Nephron (organoid): Measurements from ENCODE around the gene BIRC7.
"Not testable (repeated sequence)": the region's sequence is repeated elsewhere in the genome, so short reads cannot be mapped to it uniquely, and the experiment has no call there.

ENCODE experiments used
- H3K27ac Mint-ChIP-seq, 3 experiments: 2 replicates each; pipeline ENCODE4 v1.8.0; 2020; ENCODE audit warnings: mixed read lengths in 3 of 3, mild to moderate bottlenecking in 2 of 3, moderate library complexity in 1 of 3
- H3K27me3 Mint-ChIP-seq: 2 replicates; pipeline ENCODE4 v1.8.0; 2021; ENCODE audit warnings: low read depth, mild to moderate bottlenecking, moderate library complexity, mixed read lengths
- H3K36me3 Mint-ChIP-seq: 2 replicates; pipeline ENCODE4 v1.8.0; 2020; ENCODE audit warnings: low read depth, mixed read lengths
- H3K4me1 Mint-ChIP-seq: 2 replicates; pipeline ENCODE4 v1.8.0; 2020; ENCODE audit warnings: mixed read lengths
- H3K4me3 Mint-ChIP-seq, 3 experiments: 2 replicates each; pipeline ENCODE4 v1.8.0; 2020; ENCODE audit warnings: mild to moderate bottlenecking in 3 of 3, mixed read lengths in 3 of 3, moderate library complexity in 2 of 3
- H3K9me3 Mint-ChIP-seq: 2 replicates; pipeline ENCODE4 v1.8.0; 2020; ENCODE audit warnings: mixed read lengths
- TF ChIP-seq, protein P1 (sequence below), 3 experiments: fragments of 200-600 bp; sonication (generic); IDR thresholded peaks; one replicate each; pipeline ENCODE4 v1.5.0; 2021; ENCODE audit warnings: antibody characterized with exemption in 3 of 3; ENCODE audit not compliant: unreplicated experiment in 3 of 3

BIRC7 gene

GRCh38 chr20:63219866-63220521 lies 15.7 kb upstream of the BIRC7 start:
- H3K4me1 Mint-ChIP-seq: peaks cover 20% of the 10 kb centered on the region
- TF ChIP-seq, protein P1, sequence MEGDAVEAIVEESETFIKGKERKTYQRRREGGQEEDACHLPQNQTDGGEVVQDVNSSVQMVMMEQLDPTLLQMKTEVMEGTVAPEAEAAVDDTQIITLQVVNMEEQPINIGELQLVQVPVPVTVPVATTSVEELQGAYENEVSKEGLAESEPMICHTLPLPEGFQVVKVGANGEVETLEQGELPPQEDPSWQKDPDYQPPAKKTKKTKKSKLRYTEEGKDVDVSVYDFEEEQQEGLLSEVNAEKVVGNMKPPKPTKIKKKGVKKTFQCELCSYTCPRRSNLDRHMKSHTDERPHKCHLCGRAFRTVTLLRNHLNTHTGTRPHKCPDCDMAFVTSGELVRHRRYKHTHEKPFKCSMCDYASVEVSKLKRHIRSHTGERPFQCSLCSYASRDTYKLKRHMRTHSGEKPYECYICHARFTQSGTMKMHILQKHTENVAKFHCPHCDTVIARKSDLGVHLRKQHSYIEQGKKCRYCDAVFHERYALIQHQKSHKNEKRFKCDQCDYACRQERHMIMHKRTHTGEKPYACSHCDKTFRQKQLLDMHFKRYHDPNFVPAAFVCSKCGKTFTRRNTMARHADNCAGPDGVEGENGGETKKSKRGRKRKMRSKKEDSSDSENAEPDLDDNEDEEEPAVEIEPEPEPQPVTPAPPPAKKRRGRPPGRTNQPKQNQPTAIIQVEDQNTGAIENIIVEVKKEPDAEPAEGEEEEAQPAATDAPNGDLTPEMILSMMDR (IDR thresholded peaks at IDR 0.05; ENCODE audit: unreplicated experiment in 3 of 3): no peak
- H3K27ac Mint-ChIP-seq: peak overlapping the region in 1 of 3 experiments; percentile 3
- H3K4me3 Mint-ChIP-seq: peak overlapping the region; percentile 8 to 38 (median 35)
- H3K36me3 Mint-ChIP-seq: peaks cover under 1% of the 10 kb centered on the region
- H3K9me3 Mint-ChIP-seq: no peaks in the 10 kb centered on the region
- H3K27me3 Mint-ChIP-seq: peaks cover 29% of the 10 kb centered on the region

GRCh38 chr20:63220696-63221399 lies 14.9 kb upstream of the BIRC7 start:
- H3K4me3 Mint-ChIP-seq: peak overlapping the region; percentile 8 to 38 (median 35)
- TF ChIP-seq, protein P1 (IDR thresholded peaks at IDR 0.05; ENCODE audit: unreplicated experiment in 3 of 3): no peak
- H3K9me3 Mint-ChIP-seq: no peaks in the 10 kb centered on the region
- H3K27me3 Mint-ChIP-seq: peaks cover 29% of the 10 kb centered on the region
- H3K27ac Mint-ChIP-seq: no peak overlapping the region
- peaks cover 19% of the 10 kb centered on the region for H3K4me1 Mint-ChIP-seq
- H3K36me3 Mint-ChIP-seq: no peaks in the 10 kb centered on the region

GRCh38 chr20:63221400-63222053 lies 14.2 kb upstream of the BIRC7 start:
- not testable (repeated sequence) for H3K36me3 Mint-ChIP-seq, H3K4me3 Mint-ChIP-seq, H3K9me3 Mint-ChIP-seq, H3K27ac Mint-ChIP-seq
- Mint-ChIP-seq H3K4me1 (peaks cover 19% of the 10 kb centered on the region), H3K27me3 (peaks cover 29% of the 10 kb centered on the region)

DNA sequence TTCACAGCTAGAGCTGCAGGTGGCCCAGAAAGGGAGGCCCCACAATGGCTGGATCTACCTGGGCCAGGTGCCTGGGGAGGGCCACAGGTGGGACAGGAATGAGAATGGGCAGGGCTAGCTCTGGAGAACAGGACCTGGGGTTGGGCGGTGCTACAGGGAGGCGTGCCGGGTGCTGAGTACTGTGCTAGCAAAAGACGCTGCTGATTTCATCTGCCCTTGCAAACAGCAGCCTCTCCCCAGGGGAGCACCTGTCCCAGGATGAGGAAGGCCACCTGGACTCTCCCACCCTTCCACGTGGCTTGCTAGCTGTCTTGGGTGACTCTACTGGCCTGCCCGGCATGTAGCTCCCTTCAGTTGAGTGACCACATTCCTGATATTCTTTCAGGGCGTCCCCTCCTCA lies 13.2 kb upstream of the BIRC7 start:
- Mint-ChIP-seq H3K4me1 (peaks cover 24% of the 10 kb centered on the region), H3K4me3 (no peak overlapping the region), H3K27ac (no peak overlapping the region), H3K27me3 (peaks cover 29% of the 10 kb centered on the region), H3K9me3 (no peaks in the 10 kb centered on the region), H3K36me3 (no peaks in the 10 kb centered on the region)
- TF ChIP-seq, protein P1 (IDR thresholded peaks at IDR 0.05; ENCODE audit: unreplicated experiment in 3 of 3): no peak

DNA sequence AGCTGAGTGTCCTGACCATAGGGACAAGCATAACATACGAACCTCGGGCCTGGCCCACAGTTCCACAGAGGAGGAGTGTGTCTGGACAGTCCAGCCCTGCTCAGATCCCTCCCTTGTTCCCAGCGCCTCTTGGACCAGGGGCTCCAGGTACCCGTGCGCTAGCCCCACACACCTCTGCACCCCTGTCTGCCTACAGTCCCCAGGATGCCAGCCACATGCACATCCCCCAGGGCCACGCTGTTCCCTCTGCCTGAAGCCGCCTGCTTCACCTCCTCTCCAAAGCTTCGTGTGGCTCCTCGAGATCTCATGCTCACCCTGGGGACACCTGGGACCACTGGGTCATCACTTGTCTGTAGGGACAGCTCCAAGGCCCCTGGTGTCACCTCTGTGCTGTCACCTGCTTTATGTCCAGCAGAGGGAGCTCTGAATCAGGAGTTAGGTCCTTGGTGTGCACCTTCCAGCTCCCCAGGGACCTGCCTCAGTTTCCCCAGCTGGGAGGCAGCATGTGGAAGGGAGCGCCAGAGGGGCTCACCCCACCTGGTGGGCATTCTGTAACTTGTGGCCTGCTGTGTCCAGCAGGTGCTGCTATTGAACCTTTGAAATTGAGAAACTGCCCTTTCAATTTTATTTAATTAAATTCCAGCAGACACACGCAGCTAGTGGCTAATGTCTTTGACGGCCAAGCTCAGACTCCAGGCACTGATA lies 12.4 kb upstream of the BIRC7 start:
- Mint-ChIP-seq H3K9me3 (no peaks in the 10 kb centered on the region), H3K27me3 (peaks cover 29% of the 10 kb centered on the region), H3K4me1 (peaks cover 24% of the 10 kb centered on the region), H3K27ac (no peak overlapping the region), H3K36me3 (no peaks in the 10 kb centered on the region), H3K4me3 (no peak overlapping the region)
- TF ChIP-seq, protein P1 (IDR thresholded peaks at IDR 0.05; ENCODE audit: unreplicated experiment in 3 of 3): peak; percentile 76 to 84 (median 78)

DNA sequence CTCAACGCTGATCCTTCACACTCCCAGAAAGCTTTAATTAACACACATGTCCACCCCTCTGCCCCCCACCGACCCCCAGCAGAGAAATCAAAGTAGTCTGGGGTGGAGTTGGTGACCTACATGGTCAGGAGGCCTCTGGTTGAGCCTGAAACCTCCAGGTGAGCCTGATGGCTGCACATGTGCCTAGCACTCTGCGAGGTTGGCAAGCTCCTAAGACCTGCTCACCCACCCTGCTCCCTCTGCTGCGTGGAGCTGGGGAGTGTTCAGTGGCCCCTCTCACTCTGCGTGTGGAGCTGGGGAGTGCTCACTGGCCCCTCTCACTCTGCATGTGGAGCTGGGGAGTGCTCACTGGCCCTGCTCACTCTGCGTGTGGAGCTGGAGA lies 11.9 kb upstream of the BIRC7 start:
- H3K27me3 Mint-ChIP-seq: peaks cover 29% of the 10 kb centered on the region
- no peaks in the 10 kb centered on the region for H3K9me3 Mint-ChIP-seq
- H3K36me3 Mint-ChIP-seq: no peaks in the 10 kb centered on the region
- TF ChIP-seq, protein P1 (IDR thresholded peaks at IDR 0.05; ENCODE audit: unreplicated experiment in 3 of 3): no peak
- H3K4me1 Mint-ChIP-seq: peaks cover 24% of the 10 kb centered on the region
- H3K27ac Mint-ChIP-seq: peak overlapping the region in 1 of 3 experiments; percentile 26
- no peak overlapping the region for H3K4me3 Mint-ChIP-seq
